Gastrocnemius medialis (tissue), 4 donors: Measurements from ENCODE around the gene SPAAR. TPM values are rescaled to one million over a fixed set of nuclear protein-coding genes. Genes with fewer than 3 reads are reported as not detected.

Experiments
- ATAC-seq, 2 donors: fragments of 150-250 bp; one replicate each; pipeline ENCODE4 v1.9.1; 2016
- DNase-seq, 2 donors: peaks; one replicate each; pipeline ENCODE4 v3.0.0-alpha.2; 2019
- H3K27ac ChIP-seq, 4 donors: fragments of 200-600 bp; sonication (generic); 1 replicate in 1 of 4; 2 replicates in 3 of 4; pipeline ENCODE4 v1.5.1; 2016 to 2018; ENCODE audit warnings: mild to moderate bottlenecking in 2 of 4, moderate library complexity in 1 of 4
- H3K27me3 ChIP-seq, 3 donors: fragments of 200-600 bp; sonication (generic) in 2 of 3; 1 replicate in 1 of 3; 2 replicates in 2 of 3; pipeline versions ENCODE4 v1.5.1 to v1.6.0; 2016 to 2019; ENCODE audit warnings: mild to moderate bottlenecking in 1 of 3, moderate library complexity in 1 of 3
- H3K36me3 ChIP-seq, 2 donors: fragments of 200-600 bp; sonication (generic) in 1 of 2; one replicate each; pipeline ENCODE4 v1.5.1; 2017 to 2018
- H3K4me1 ChIP-seq, 2 donors: fragments of 200-600 bp; sonication (generic) in 1 of 2; one replicate each; pipeline ENCODE4 v1.5.1; 2016 to 2017; ENCODE audit warnings: mild to moderate bottlenecking in 2 of 2
- H3K4me3 ChIP-seq, 4 donors: fragments of 200-600 bp; sonication (generic) in 3 of 4; 1 replicate in 1 of 4; 2 replicates in 3 of 4; pipeline ENCODE4 v1.5.1; 2016 to 2019; ENCODE audit warnings: mild to moderate bottlenecking in 2 of 4
- H3K9me3 ChIP-seq, 3 donors: fragments of 200-600 bp; sonication (generic) in 2 of 3; 1 replicate in 1 of 3; 2 replicates in 2 of 3; pipeline ENCODE4 v1.5.1; 2016 to 2019
- POLR2A ChIP-seq, 2 donors: fragments of 450-650 bp; IDR thresholded peaks; one replicate each; pipeline ENCODE4 v1.6.1; 2017; ENCODE audit warnings: antibody characterized with exemption in 2 of 2, mild to moderate bottlenecking in 2 of 2, moderate library complexity in 2 of 2
- in situ Hi-C, 4 donors: fragments of 200-750 bp; cut with MboI; loops; one replicate each; pipeline versions ENCODE4 v1.15.0 to v1.8.0; 2017; ENCODE audit warnings: low sequenced_read_pairs in 4 of 4
- intact Hi-C: fragments of 100-400 bp; cut with DNase I; formaldehyde crosslinking; loops from one replicate; pipeline ENCODE4 v1.15.1; 2023; ENCODE audit warnings: low total_unique reads
- total RNA-seq, 4 donors: library from RNA; depleted of rRNA; stranded (reverse); fragments of >200 nt; gene quantifications; one replicate each; pipeline versions ENCODE4 v1.1.0 to v1.2.3, GENCODE V29; 2016
- TF ChIP-seq, protein P1 (sequence below), 5 experiments: fragments of 450-650 bp in 3 of 5; fragments of 200-600 bp in 2 of 5; sonication (generic) in 2 of 5; IDR thresholded peaks in 4 of 5; conservative IDR thresholded peaks in 1 of 5; 1 replicate in 4 of 5; 2 replicates in 1 of 5; pipeline ENCODE4 v1.5.1; 2016 to 2019; ENCODE audit warnings: antibody characterized with exemption in 5 of 5, mild to moderate bottlenecking in 3 of 5, moderate library complexity in 3 of 5

Gene SPAAR
- total RNA-seq, 4 donors from 2014 or later, result 1.3 to 4.4 (median 2.5) TPM

DNA sequence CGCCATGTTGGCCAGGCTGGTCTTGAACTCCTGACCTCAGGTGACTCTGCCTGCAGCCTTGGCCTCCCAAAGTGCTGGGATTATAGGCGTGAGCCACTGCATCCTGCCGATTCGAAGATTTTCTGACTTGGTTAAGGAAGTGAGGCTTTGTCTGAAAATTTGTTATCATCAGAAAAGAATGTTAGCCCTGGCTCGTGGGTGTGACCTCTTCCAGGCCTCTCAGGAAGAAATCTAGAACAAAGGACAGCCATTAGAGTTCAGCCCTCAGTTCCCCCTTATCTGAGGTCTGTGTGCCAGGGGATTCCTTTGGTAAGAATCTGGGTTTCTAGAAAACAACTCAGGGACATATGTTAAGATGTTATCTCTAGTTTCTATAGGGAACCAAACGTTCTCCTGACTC is 42.4 kb downstream of the SPAAR start:
- in situ Hi-C loops, result loop anchor here in 2 of 4 donors (10.0 to 25.0 kb wide), 2 partner anchors 63 to 386 kb away; no protein-coding TSS in a partner anchor
- Histone ChIP-seq H3K4me3 (no peak overlapping the region), H3K27ac (peak overlapping the region; percentile 45 to 70 (median 61)), H3K4me1 (no peaks in the 10 kb centered on the region), H3K27me3 (no peaks in the 10 kb centered on the region), H3K36me3 (no peaks in the 10 kb centered on the region), H3K9me3 (no peaks in the 10 kb centered on the region)
- ATAC-seq (peak; percentile 47 to 56), DNase-seq (no peak)
- TF ChIP-seq, protein P1, sequence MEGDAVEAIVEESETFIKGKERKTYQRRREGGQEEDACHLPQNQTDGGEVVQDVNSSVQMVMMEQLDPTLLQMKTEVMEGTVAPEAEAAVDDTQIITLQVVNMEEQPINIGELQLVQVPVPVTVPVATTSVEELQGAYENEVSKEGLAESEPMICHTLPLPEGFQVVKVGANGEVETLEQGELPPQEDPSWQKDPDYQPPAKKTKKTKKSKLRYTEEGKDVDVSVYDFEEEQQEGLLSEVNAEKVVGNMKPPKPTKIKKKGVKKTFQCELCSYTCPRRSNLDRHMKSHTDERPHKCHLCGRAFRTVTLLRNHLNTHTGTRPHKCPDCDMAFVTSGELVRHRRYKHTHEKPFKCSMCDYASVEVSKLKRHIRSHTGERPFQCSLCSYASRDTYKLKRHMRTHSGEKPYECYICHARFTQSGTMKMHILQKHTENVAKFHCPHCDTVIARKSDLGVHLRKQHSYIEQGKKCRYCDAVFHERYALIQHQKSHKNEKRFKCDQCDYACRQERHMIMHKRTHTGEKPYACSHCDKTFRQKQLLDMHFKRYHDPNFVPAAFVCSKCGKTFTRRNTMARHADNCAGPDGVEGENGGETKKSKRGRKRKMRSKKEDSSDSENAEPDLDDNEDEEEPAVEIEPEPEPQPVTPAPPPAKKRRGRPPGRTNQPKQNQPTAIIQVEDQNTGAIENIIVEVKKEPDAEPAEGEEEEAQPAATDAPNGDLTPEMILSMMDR (IDR thresholded peaks at IDR 0.05 in 4 of 5, conservative IDR thresholded peaks at IDR 0.05 in 1 of 5), result no peak
- TF ChIP-seq POLR2A (IDR thresholded peaks at IDR 0.05), result no peak
- intact Hi-C loops, result no loop called here

DNA sequence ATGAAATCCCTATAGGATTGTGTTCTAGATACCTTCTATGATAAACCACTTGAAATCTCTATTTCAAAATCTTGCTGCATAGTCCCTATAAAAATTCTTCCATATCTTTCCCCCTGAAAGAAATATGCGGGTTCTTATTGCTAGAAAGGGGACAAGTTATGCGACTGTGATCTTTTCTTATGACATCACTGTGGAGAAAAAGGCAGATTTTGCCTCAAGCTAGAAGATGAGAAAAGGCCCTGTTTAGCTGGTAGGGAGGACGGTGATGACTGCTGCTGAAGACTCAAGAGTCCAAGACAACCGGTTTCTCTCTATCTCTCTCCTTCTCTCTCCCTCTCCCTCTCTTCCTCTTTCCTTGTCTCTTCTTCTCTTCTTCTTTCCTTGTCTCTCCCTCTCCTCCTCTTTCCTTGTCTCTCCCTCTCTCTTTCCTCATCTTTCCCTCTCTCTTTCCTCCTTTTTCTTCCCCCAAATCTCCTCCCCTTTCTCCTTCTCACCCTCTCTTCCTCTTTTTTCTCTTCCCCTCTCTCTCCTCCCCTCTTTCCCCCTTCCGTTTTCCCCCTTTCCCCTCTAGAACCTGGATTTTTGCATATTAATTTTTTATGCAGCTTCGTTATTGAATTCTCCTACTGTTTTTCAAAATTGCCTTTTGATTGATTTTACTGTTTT is 43.4 kb downstream of the SPAAR start:
- in situ Hi-C loops (loop anchor here in 2 of 4 donors (10.0 to 25.0 kb wide), 2 partner anchors 62 to 385 kb away; no protein-coding TSS in a partner anchor), intact Hi-C loops (no loop called here)
- ATAC-seq (no peak), DNase-seq (no peak)
- H3K4me1 ChIP-seq, result no peaks in the 10 kb centered on the region
- no peaks in the 10 kb centered on the region for H3K36me3 ChIP-seq
- no peaks in the 10 kb centered on the region for H3K27me3 ChIP-seq
- no peak overlapping the region for H3K4me3 ChIP-seq
- no peaks in the 10 kb centered on the region for H3K9me3 ChIP-seq
- TF ChIP-seq POLR2A (IDR thresholded peaks at IDR 0.05), result no peak
- TF ChIP-seq, protein P1 (IDR thresholded peaks at IDR 0.05 in 4 of 5, conservative IDR thresholded peaks at IDR 0.05 in 1 of 5), result no peak
- H3K27ac ChIP-seq, result peak overlapping the region in 3 of 4 donors; percentile 53 to 70 (median 64)

DNA sequence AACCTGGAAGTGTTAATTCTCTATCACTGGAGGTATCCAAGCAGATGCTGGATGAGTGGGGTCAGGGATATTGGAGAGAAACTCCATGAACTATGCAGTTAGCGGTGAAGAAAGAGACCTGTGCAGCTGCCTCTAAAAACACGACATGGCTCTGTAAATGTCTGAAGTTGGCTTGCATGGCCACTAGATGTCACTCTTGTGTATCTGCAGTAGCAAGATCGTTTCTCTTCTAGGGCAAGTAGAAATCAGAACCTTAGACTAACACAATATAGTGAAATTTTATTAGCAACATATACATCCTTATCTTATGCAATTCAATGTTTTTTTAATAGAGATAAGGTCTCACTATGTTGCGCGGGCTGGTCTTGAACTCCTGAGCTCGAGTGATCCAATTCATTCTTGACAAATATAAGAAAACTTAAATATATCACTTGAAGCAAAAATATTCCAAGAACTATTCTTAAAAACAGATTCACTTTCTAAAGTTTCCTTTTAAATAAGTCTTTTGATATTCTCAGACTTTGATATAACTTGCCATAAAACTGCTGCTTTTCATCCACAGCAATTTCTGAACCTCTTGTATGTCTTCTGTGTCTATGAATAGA is 45.8 kb downstream of the SPAAR start:
- no peak overlapping the region for H3K27ac ChIP-seq
- H3K4me1 ChIP-seq, result no peaks in the 10 kb centered on the region
- H3K4me3 ChIP-seq, result no peak overlapping the region
- no peaks in the 10 kb centered on the region for H3K27me3 ChIP-seq
- in situ Hi-C loops, result loop anchor here in 3 of 4 donors (5.0 to 25.0 kb wide), 4 partner anchors 53 to 382 kb away; no protein-coding TSS in a partner anchor
- intact Hi-C loops, result loop anchor here (1.0 to 2.0 kb wide), 2 partner anchors 68 to 212 kb away; no protein-coding TSS in a partner anchor
- ATAC-seq (peak; percentile 85 to 87), DNase-seq (peak in 1 of 2 donors; percentile 42)
- TF ChIP-seq POLR2A (IDR thresholded peaks at IDR 0.05), result no peak
- TF ChIP-seq, protein P1 (IDR thresholded peaks at IDR 0.05 in 4 of 5, conservative IDR thresholded peaks at IDR 0.05 in 1 of 5), result peak; percentile 66 to 86 (median 70)
- H3K36me3 ChIP-seq, result no peaks in the 10 kb centered on the region
- no peaks in the 10 kb centered on the region for H3K9me3 ChIP-seq

DNA sequence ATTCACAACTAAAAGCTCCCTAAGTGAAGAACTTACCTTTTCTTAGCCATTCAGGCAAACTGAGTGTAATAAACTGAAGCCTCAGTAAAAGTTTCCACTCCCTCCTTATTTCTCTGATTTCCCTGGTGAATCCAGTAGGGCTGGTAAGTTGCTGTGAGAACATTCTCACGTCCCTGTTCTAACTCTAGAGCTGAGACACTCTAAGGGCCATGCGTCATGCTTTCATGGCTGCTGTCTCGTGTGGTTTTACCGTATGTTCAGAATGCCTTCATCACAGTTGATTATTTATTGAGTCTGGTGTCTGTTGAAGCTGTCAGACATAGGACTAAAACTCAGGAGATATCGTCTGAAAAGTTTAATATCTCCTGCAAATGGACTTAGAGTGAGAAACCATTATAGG is 47.4 kb downstream of the SPAAR start:
- intact Hi-C loops (no loop called here), in situ Hi-C loops (loop anchor here in 3 of 4 donors (5.0 to 25.0 kb wide), 4 partner anchors 54 to 381 kb away; no protein-coding TSS in a partner anchor)

More for the DNA sequence above, 47.4 kb downstream of the SPAAR start:
- DNase-seq (no peak), ATAC-seq (no peak)
- Histone ChIP-seq H3K4me3 (no peak overlapping the region), H3K27ac (no peak overlapping the region), H3K36me3 (no peaks in the 10 kb centered on the region), H3K9me3 (no peaks in the 10 kb centered on the region), H3K4me1 (no peaks in the 10 kb centered on the region), H3K27me3 (no peaks in the 10 kb centered on the region)
- TF ChIP-seq POLR2A (IDR thresholded peaks at IDR 0.05), result no peak
- TF ChIP-seq, protein P1 (IDR thresholded peaks at IDR 0.05 in 4 of 5, conservative IDR thresholded peaks at IDR 0.05 in 1 of 5), result no peak
